HepG2 (cell line): ENCODE data around the gene LARP1. TPM values are rescaled to one million over a fixed set of nuclear protein-coding genes. Genes with fewer than 3 reads are reported as not detected.

Source experiments
- ETS1 ChIP-seq: sonication (generic); formaldehyde crosslinking; IDR thresholded peaks from 2 replicates; pipeline ENCODE4 v1.4.0; 2020; ENCODE audit warnings: missing genetic modification reagents
- FOXM1 ChIP-seq: sonication (generic); formaldehyde crosslinking; IDR thresholded peaks from 2 replicates; pipeline ENCODE4 v1.5.0; 2020; ENCODE audit warnings: missing genetic modification reagents
- FOXO4 ChIP-seq: sonication (generic); formaldehyde crosslinking; conservative IDR thresholded peaks from 2 replicates; pipeline ENCODE4 v1.8.1; 2023; ENCODE audit warnings: missing genetic modification reagents
- FUBP1 ChIP-seq: sonication (generic); formaldehyde crosslinking; IDR thresholded peaks from 2 replicates; pipeline ENCODE4 v1.5.1; 2020; ENCODE audit warnings: missing genetic modification reagents, mild to moderate bottlenecking, borderline replicate concordance
- GATAD2A ChIP-seq: IDR thresholded peaks from 2 replicates; pipeline ENCODE4 v1.6.1; 2016
- GTF2F1 ChIP-seq: fragments of 150-350 bp; IDR thresholded peaks from 2 replicates; pipeline ENCODE4 v1.6.1; 2014; ENCODE audit warnings: low read length
- HNRNPK ChIP-seq: fragments of 200-400 bp; formaldehyde crosslinking; IDR thresholded peaks from 2 replicates; pipeline ENCODE4 v1.6.1; 2018; ENCODE audit warnings: low read length, low read depth, moderate library complexity, mild to moderate bottlenecking; ENCODE audit not compliant: poor library complexity, severe bottlenecking
- NR0B2 ChIP-seq: sonication (generic); formaldehyde crosslinking; IDR thresholded peaks from 2 replicates; pipeline ENCODE4 v1.4.0; 2020; ENCODE audit warnings: mild to moderate bottlenecking, missing genetic modification reagents
- PHF21A ChIP-seq: sonication (generic); formaldehyde crosslinking; IDR thresholded peaks from 2 replicates; pipeline ENCODE4 v1.5.0; 2020; ENCODE audit warnings: mild to moderate bottlenecking, missing genetic modification reagents
- SSRP1 ChIP-seq: IDR thresholded peaks from 2 replicates; pipeline ENCODE4 v1.6.1; 2016; ENCODE audit warnings: control low read depth
- TBX2 ChIP-seq: sonication (generic); formaldehyde crosslinking; IDR thresholded peaks from 2 replicates; pipeline ENCODE4 v1.5.0; 2020; ENCODE audit warnings: missing genetic modification reagents, mild to moderate bottlenecking, borderline replicate concordance
- ZBTB26 ChIP-seq: IDR thresholded peaks from 2 replicates; pipeline ENCODE4 v1.6.1; 2016; ENCODE audit warnings: missing compliant biosample characterization, missing genetic modification reagents, borderline replicate concordance
- ZFP90 ChIP-seq: sonication (generic); formaldehyde crosslinking; IDR thresholded peaks from 2 replicates; pipeline ENCODE4 v1.8.0; 2022; ENCODE audit warnings: missing genetic modification reagents, mild to moderate bottlenecking, inconsistent platforms, borderline replicate concordance
- ZNF101 ChIP-seq: sonication (generic); formaldehyde crosslinking; IDR thresholded peaks from 2 replicates; pipeline ENCODE4 v1.4.0; 2020; ENCODE audit warnings: mild to moderate bottlenecking, low read depth, missing genetic modification reagents, borderline replicate concordance
- ZNF224 ChIP-seq: sonication (generic); formaldehyde crosslinking; IDR thresholded peaks from 2 replicates; pipeline ENCODE4 v1.5.0; 2020; ENCODE audit warnings: mild to moderate bottlenecking, missing genetic modification reagents
- ZNF264 ChIP-seq: sonication (generic); formaldehyde crosslinking; IDR thresholded peaks from 2 replicates; pipeline ENCODE4 v1.4.0; 2020; ENCODE audit warnings: missing genetic modification reagents
- ZNF337 ChIP-seq: sonication (generic); formaldehyde crosslinking; IDR thresholded peaks from 2 replicates; pipeline ENCODE4 v1.5.1; 2020; ENCODE audit warnings: missing genetic modification reagents, low read depth, mild to moderate bottlenecking, borderline replicate concordance
- ZNF367 ChIP-seq: sonication (generic); formaldehyde crosslinking; IDR thresholded peaks from 2 replicates; pipeline ENCODE4 v1.4.0; 2020; ENCODE audit warnings: missing genetic modification reagents, borderline replicate concordance
- ZNF556 ChIP-seq: sonication (generic); formaldehyde crosslinking; IDR thresholded peaks from 2 replicates; pipeline ENCODE4 v1.4.0; 2020; ENCODE audit warnings: mild to moderate bottlenecking, missing genetic modification reagents, borderline replicate concordance
- ZNF7 ChIP-seq: IDR thresholded peaks from 2 replicates; pipeline ENCODE4 v1.6.1; 2016; ENCODE audit warnings: missing biosample characterization, missing genetic modification reagents
- ZNF784 ChIP-seq: sonication (generic); formaldehyde crosslinking; IDR thresholded peaks from 2 replicates; pipeline ENCODE4 v1.5.1; 2020; ENCODE audit warnings: missing genetic modification reagents, mild to moderate bottlenecking, borderline replicate concordance
- ZNF883 ChIP-seq: sonication (generic); formaldehyde crosslinking; IDR thresholded peaks from 2 replicates; pipeline ENCODE4 v1.5.1; 2020; ENCODE audit warnings: mild to moderate bottlenecking, missing genetic modification reagents; ENCODE audit errors: not compliant biosample characterization
- polyA plus RNA-seq, 8 experiments: library from polyadenylated mRNA; depleted of rRNA in 3 of 8; stranded (reverse) in 7 of 8; unstranded in 1 of 8; fragments of >200 nt; fragmentation: Illumina TruSeq in 4 of 8; extraction: Trizol in 4 of 8; gene quantifications; 2 replicates each; pipeline versions ENCODE4 v1.2.1 to v1.2.3, GENCODE V29; 2011 to 2016; ENCODE audit warnings: low read depth in 4 of 8, missing spikeins in 1 of 8, mixed read lengths in 1 of 8; ENCODE audit not compliant: insufficient read depth in 1 of 8
- total RNA-seq, 5 experiments: library from RNA; depleted of rRNA; stranded (reverse); fragments of >200 nt; fragmentation: Illumina TruSeq; extraction: Trizol; gene quantifications; 2 replicates each; pipeline ENCODE4 v1.2.3, GENCODE V29; 2016; ENCODE audit warnings: low read depth in 1 of 5

LARP1 gene
- total and polyA plus RNA-seq, 2 of the 13 experiments (the other 11 are each of a cell fraction or from before 2014, with no cell fraction given): 45.2 to 61.4 TPM

- TF ChIP-seq TBX2 (CRISPR knock-in tag) (peak; percentile 70; the same call in 1 of the 2 replicates), ZNF224 (no peak), ZNF883 (CRISPR knock-in tag) (no peak), ZBTB26 (peak; percentile 98), GATAD2A (peak; percentile 73), ZNF337 (CRISPR knock-in tag) (peak; percentile 47; the same call in 1 of the 2 replicates), FOXO4 (CRISPR knock-in tag) (no peak), ZNF101 (CRISPR knock-in tag) (no peak), FOXM1 (no peak), ZNF7 (CRISPR knock-in tag) (no peak), ZNF784 (CRISPR knock-in tag) (no peak), ZNF556 (CRISPR knock-in tag) (no peak; the same call in 1 of the 2 replicates), ZNF367 (no peak), ZFP90 (no peak), NR0B2 (CRISPR knock-in tag) (no peak), HNRNPK (no peak), ETS1 (no peak), PHF21A (peak; percentile 59), SSRP1 (CRISPR knock-in tag) (no peak), ZNF264 (CRISPR knock-in tag) (0 out of 2 replicates have a peak, but pooled peaks have one; percentile 31), FUBP1 (no peak), GTF2F1 (no peak)
These were observed 82.1 kb downstream of the LARP1 start (continued) for GRCh38 chr5:154837009-154837901.
